Astrocyte of the spinal cord (primary cell): ENCODE measurements around the gene ARHGAP18.
A peak's percentile ranks its signal among the peaks of the same experiment; 100 is the strongest.

Source experiments
- DNase-seq: peaks from one replicate; pipeline ENCODE4 v3.0.0; 2011; ENCODE audit warnings: low read depth, low spot score
- H3K4me3 ChIP-seq: 2 replicates; pipeline ENCODE4 v1.5.1; 2011; ENCODE audit warnings: low read depth, mild to moderate bottlenecking, low read length, moderate library complexity
- CTCF ChIP-seq: IDR thresholded peaks from 2 replicates; pipeline ENCODE4 v1.5.1; 2012; ENCODE audit warnings: low read depth, mild to moderate bottlenecking, low read length, inconsistent platforms
- in situ Hi-C: cut with HindIII; loops from 2 replicates; pipeline ENCODE4 v1.10.0; 2017; ENCODE audit warnings: low sequenced_read_pairs

ARHGAP18 gene

GRCh38 chr6:129709769-129710449, at the start of gene ARHGAP18:
Gene ARHGAP18, minus strand, starts transcription at chr6:129710177. Its CDS starts 41 bp downstream, at chr6:129710136.
- DNase-seq = peak; percentile 94
- peak within 1 kb of the TSS; percentile 78 for H3K4me3 ChIP-seq
- no peak for TF ChIP-seq CTCF
- in situ Hi-C loops = no loop called here

- TF ChIP-seq CTCF = no peak
- in situ Hi-C loops = no loop called here
- no peak overlapping the region for H3K4me3 ChIP-seq
- no peak for DNase-seq
Observed at GRCh38 chr6:129755787-129756186, 45.8 kb upstream of the ARHGAP18 start.

DNA sequence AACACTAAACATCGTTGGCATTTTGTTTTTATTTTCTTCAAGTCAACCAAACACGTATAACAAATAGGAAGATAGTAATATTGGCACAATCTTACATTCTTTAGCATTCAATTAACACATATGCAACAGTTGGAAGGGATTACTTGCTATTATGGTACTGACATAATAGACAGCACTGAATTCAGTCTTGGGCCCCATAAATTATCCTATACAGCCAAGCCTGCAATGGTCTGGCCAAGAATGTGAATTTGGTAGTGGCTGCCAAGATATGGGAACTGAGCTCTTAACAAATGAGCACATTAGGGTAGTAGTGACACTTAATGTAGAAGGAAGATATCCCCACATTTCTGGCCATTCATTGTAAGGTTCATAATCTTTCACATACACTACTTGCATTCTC, 44.8 kb upstream of the ARHGAP18 start:
- in situ Hi-C loops = no loop called here
- no peak for TF ChIP-seq CTCF
- DNase-seq = no peak
- no peak overlapping the region for H3K4me3 ChIP-seq

GRCh38 chr6:129753422-129753821, 43.4 kb upstream of the ARHGAP18 start:
- DNase-seq = peak; percentile 87
- in situ Hi-C loops = no loop called here
- no peak for TF ChIP-seq CTCF
- H3K4me3 ChIP-seq = no peak overlapping the region

GRCh38 chr6:129751384-129751783, 41.4 kb upstream of the ARHGAP18 start:
- no peak for TF ChIP-seq CTCF
- no peak overlapping the region for H3K4me3 ChIP-seq
- DNase-seq = no peak
- in situ Hi-C loops = no loop called here

- TF ChIP-seq CTCF = no peak
- no peak overlapping the region for H3K4me3 ChIP-seq
- DNase-seq = no peak
- in situ Hi-C loops = no loop called here
Observed at GRCh38 chr6:129750360-129750759, 40.4 kb upstream of the ARHGAP18 start.

DNA sequence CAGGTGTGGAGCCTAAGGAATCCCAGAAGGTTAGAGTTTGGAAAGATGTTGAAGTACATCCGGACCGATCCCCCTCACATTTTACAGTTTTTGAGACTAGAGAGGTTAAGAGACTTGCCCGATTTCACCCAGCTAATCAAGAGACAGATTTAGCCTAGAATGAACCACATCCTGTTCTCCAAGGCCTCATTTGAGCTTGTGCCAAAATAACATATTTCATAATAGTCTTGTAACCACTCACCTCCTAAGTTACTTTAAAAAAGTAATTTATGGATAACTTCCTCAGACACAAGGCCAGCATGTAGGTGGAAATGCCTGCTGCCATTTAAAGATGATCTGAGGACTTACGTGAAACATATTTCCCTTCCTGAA, 39.8 kb upstream of the ARHGAP18 start:
- H3K4me3 ChIP-seq = no peak overlapping the region
- no peak for TF ChIP-seq CTCF
- peak; percentile 69 for DNase-seq
- in situ Hi-C loops = no loop called here
